Activated CD8-positive, alpha-beta memory T cell treated with anti-CD3 and anti-CD28 coated beads, Interleukin-2, amount 50 U/mL, for 1 hour (primary cell): ENCODE results near the gene FBXO15.

Experiments used
- DNase-seq: peaks from one replicate; pipeline ENCODE4 v3.0.0-alpha.2; 2020; ENCODE audit errors: extremely low read depth

The FBXO15 gene

GRCh38 chr18:74153793-74154192 is 6.2 kb upstream of the FBXO15 start:
- no peak for DNase-seq

- no peak for DNase-seq
These were observed 5.7 kb upstream of the FBXO15 start for GRCh38 chr18:74153377-74153776.

- no peak for DNase-seq
These were observed 5.2 kb upstream of the FBXO15 start for GRCh38 chr18:74152857-74153256.

GRCh38 chr18:74152270-74152669 is 4.6 kb upstream of the FBXO15 start:
- no peak for DNase-seq

- no peak for DNase-seq
These were observed 2.2 kb upstream of the FBXO15 start for GRCh38 chr18:74149878-74150277.

GRCh38 chr18:74148543-74149070 is 973 bp upstream of the FBXO15 start:
- no peak for DNase-seq

GRCh38 chr18:74147491-74147778 is 199 bp downstream of the FBXO15 start:
- DNase-seq: no peak

GRCh38 chr18:74146756-74147155 is 878 bp downstream of the FBXO15 start:
- no peak for DNase-seq

GRCh38 chr18:74142252-74142651 is 5.4 kb downstream of the FBXO15 start:
- no peak for DNase-seq

GRCh38 chr18:74141667-74142066 is 6.0 kb downstream of the FBXO15 start:
- no peak for DNase-seq

- no peak for DNase-seq
These were observed 7.1 kb downstream of the FBXO15 start for GRCh38 chr18:74140582-74140981.

- DNase-seq: no peak
These were observed 7.7 kb downstream of the FBXO15 start for GRCh38 chr18:74139888-74140287.

GRCh38 chr18:74139411-74139810 is 8.2 kb downstream of the FBXO15 start:
- DNase-seq: no peak

- DNase-seq: no peak
These were observed 9.6 kb downstream of the FBXO15 start for GRCh38 chr18:74137920-74138538.

GRCh38 chr18:74132201-74132600 is 15.4 kb downstream of the FBXO15 start:
- DNase-seq: no peak

- DNase-seq: no peak
These were observed 16.5 kb downstream of the FBXO15 start for GRCh38 chr18:74131124-74131523.

- DNase-seq: no peak
These were observed 19.5 kb downstream of the FBXO15 start for GRCh38 chr18:74128159-74128558.

GRCh38 chr18:74126684-74127655 is 20.7 kb downstream of the FBXO15 start:
- DNase-seq: no peak

- DNase-seq: no peak
These were observed 23.0 kb downstream of the FBXO15 start for GRCh38 chr18:74124642-74125041.

GRCh38 chr18:74123200-74123599 is 24.4 kb downstream of the FBXO15 start:
- no peak for DNase-seq

- no peak for DNase-seq
These were observed 30.7 kb downstream of the FBXO15 start for GRCh38 chr18:74116633-74117554.

GRCh38 chr18:74115046-74115445 is 32.6 kb downstream of the FBXO15 start:
- no peak for DNase-seq
